ENCODE measurements around the gene FBN2.

The FBN2 gene

DNA sequence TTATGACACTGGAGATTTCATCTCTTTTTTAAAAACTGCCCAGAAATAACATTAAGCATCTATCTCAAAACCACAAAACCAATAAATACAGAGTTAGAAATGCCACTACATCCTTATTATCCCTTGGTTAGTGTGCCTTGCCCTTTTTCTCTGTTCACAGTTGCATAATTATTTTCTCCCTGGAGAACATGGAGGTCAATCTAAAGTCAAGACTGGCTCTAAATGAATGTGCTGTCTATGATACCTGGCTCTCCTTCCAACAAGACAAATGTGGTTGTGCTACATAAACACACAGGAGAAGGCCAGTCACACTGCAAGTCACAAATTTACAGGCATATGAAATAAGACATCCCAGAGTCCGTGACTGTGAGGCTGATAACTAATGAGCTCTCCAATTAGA lies 2.8 kb downstream of the FBN2 start:
- WGBS (ENCODE audit: insufficient coverage): no CpG with 5 or more reads among the region's 1 CpG
- CTCF ChIA-PET: no interaction called here
- no peak overlapping the region for H3K27ac ChIP-seq (ENCODE audit: insufficient read depth in 1 of 2, low read depth in 1 of 2, low read length in 2 of 2, poor library complexity in 1 of 2, severe bottlenecking in 2 of 2)
- POLR2A ChIA-PET: no interaction called here
- H3K4me1 ChIP-seq (ENCODE audit: control extremely low read depth in 1 of 4, control insufficient read depth in 4 of 4, insufficient read depth in 4 of 4, low read length in 3 of 4): peaks cover 0 to 26% (median 24%) of the 10 kb centered on the region in 4 experiments
- H3K27me3 ChIP-seq (replicated peaks in 2 of 5; ENCODE audit: control insufficient read depth in 4 of 5, insufficient read depth in 5 of 5, low read length in 4 of 5): peaks cover 11 to 63% (median 18%) of the 10 kb centered on the region in 5 experiments
- no peaks in the 10 kb centered on the region for H3K9me3 ChIP-seq (ENCODE audit: control extremely low read depth in 1 of 5, control insufficient read depth in 4 of 5, insufficient read depth in 2 of 5, low read depth in 1 of 5, low read length in 4 of 5)
- H3K4me3 ChIP-seq (ENCODE audit: control insufficient read depth in 1 of 7, extremely low read depth in 1 of 7, insufficient read depth in 4 of 7, low read depth in 2 of 7, low read length in 6 of 7): no peak overlapping the region
- H3K36me3 ChIP-seq (ENCODE audit: control insufficient read depth in 4 of 4, insufficient read depth in 4 of 4, low read length in 3 of 4): no peaks in the 10 kb centered on the region
- DNase-seq: no peak

DNA sequence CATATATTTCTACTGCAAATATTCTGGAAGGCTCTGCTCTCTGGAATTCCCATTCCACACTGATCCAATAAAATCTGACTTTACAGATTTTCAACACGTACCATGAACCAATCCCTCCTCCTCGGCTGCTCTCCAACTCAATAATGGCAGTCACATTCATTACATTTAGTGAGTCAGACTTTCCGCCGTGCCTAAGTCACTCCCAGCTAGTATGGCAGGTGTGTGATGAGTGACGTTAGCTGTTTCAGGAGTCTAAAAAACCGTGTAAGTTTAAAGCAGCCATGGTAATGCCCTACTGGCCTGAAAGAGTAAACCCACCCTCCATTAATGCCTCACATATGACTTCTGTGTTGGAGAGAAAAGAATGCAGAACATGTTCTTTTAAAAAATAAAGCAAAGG lies 3.3 kb downstream of the FBN2 start:
- H3K4me3 ChIP-seq (ENCODE audit: control insufficient read depth in 1 of 7, extremely low read depth in 1 of 7, insufficient read depth in 4 of 7, low read depth in 2 of 7, low read length in 6 of 7): no peak overlapping the region
- CTCF ChIA-PET: no interaction called here

DNA sequence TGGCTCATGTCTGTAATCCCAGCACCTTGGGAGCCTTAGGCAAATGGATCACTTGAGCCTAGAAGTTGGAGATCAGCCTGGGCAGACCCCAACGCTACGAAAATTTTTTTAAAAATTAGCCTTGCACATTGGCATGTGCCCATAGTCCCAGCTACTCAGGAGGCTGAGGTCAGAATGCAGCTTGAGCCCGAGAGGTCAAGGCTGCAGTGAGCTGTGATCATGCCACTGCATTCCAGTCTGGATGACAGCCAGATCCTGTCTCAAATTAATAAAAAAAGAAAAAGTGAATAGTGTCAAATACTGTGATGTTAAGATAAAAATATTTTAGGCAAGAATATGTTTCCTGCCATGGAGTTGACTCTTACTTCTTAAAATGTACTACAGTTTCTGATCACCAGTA lies 5.3 kb downstream of the FBN2 start:
- Histone ChIP-seq H3K4me3 (ENCODE audit: control insufficient read depth in 1 of 7, extremely low read depth in 1 of 7, insufficient read depth in 4 of 7, low read depth in 2 of 7, low read length in 6 of 7) (no peak overlapping the region), H3K9me3 (ENCODE audit: control extremely low read depth in 1 of 5, control insufficient read depth in 4 of 5, insufficient read depth in 2 of 5, low read depth in 1 of 5, low read length in 4 of 5) (no peaks in the 10 kb centered on the region), H3K4me1 (ENCODE audit: control extremely low read depth in 1 of 4, control insufficient read depth in 4 of 4, insufficient read depth in 4 of 4, low read length in 3 of 4) (peaks cover 0 to 11% (median 8%) of the 10 kb centered on the region in 4 experiments), H3K36me3 (ENCODE audit: control insufficient read depth in 4 of 4, insufficient read depth in 4 of 4, low read length in 3 of 4) (no peaks in the 10 kb centered on the region), H3K27me3 (replicated peaks in 2 of 5; ENCODE audit: control insufficient read depth in 4 of 5, insufficient read depth in 5 of 5, low read length in 4 of 5) (peaks cover 10 to 53% (median 17%) of the 10 kb centered on the region in 5 experiments), H3K27ac (ENCODE audit: insufficient read depth in 1 of 2, low read depth in 1 of 2, low read length in 2 of 2, poor library complexity in 1 of 2, severe bottlenecking in 2 of 2) (no peak overlapping the region)
- ChIA-PET POLR2A (no interaction called here), CTCF (no interaction called here)
- 90% methylated on average over 3 of the region's 3 CpGs for WGBS (ENCODE audit: insufficient coverage)
- no peak for DNase-seq

More for the DNA sequence above, 3.3 kb downstream of the FBN2 start:
- 89% methylated on average over 3 of the region's 6 CpGs for WGBS (ENCODE audit: insufficient coverage)
- Histone ChIP-seq H3K9me3 (ENCODE audit: control extremely low read depth in 1 of 5, control insufficient read depth in 4 of 5, insufficient read depth in 2 of 5, low read depth in 1 of 5, low read length in 4 of 5) (no peaks in the 10 kb centered on the region), H3K27me3 (replicated peaks in 2 of 5; ENCODE audit: control insufficient read depth in 4 of 5, insufficient read depth in 5 of 5, low read length in 4 of 5) (peaks cover 11 to 62% (median 18%) of the 10 kb centered on the region in 5 experiments), H3K27ac (ENCODE audit: insufficient read depth in 1 of 2, low read depth in 1 of 2, low read length in 2 of 2, poor library complexity in 1 of 2, severe bottlenecking in 2 of 2) (no peak overlapping the region), H3K4me1 (ENCODE audit: control extremely low read depth in 1 of 4, control insufficient read depth in 4 of 4, insufficient read depth in 4 of 4, low read length in 3 of 4) (peaks cover 0 to 26% (median 24%) of the 10 kb centered on the region in 4 experiments), H3K36me3 (ENCODE audit: control insufficient read depth in 4 of 4, insufficient read depth in 4 of 4, low read length in 3 of 4) (no peaks in the 10 kb centered on the region)
- no peak for DNase-seq
- POLR2A ChIA-PET: no interaction called here

DNA sequence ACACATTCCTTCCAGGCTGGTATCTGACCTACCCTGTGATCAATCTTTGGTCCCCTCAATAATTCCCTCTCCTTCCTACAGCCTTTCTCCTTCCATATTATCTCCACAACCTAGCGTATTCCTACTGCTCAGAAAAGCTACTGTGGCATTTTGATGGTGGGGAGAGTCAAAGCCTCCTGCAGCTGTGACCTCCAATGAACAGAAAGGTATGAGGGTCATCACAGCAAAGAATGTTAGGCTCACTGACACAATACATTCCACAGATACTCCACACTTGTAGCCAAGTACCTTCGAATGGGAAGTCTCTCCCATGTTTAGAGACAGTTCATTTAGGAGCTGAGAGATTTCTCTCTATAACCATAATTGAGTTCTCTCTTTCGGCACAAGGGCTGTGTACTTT lies 5.9 kb downstream of the FBN2 start:
- no peak overlapping the region for H3K27ac ChIP-seq (ENCODE audit: insufficient read depth in 1 of 2, low read depth in 1 of 2, low read length in 2 of 2, poor library complexity in 1 of 2, severe bottlenecking in 2 of 2)
- CTCF ChIA-PET: interaction anchor here (0.6 kb wide), 1 partner anchor 191 kb away, joined by 4 read pairs; no protein-coding TSS in a partner anchor
- peaks cover 8 to 47% (median 16%) of the 10 kb centered on the region in 5 experiments for H3K27me3 ChIP-seq (replicated peaks in 2 of 5; ENCODE audit: control insufficient read depth in 4 of 5, insufficient read depth in 5 of 5, low read length in 4 of 5)
- H3K9me3 ChIP-seq (ENCODE audit: control extremely low read depth in 1 of 5, control insufficient read depth in 4 of 5, insufficient read depth in 2 of 5, low read depth in 1 of 5, low read length in 4 of 5): no peaks in the 10 kb centered on the region
- POLR2A ChIA-PET: no interaction called here
- WGBS (ENCODE audit: insufficient coverage): no CpG with 5 or more reads among the region's 3 CpGs
- DNase-seq: no peak
- H3K4me1 ChIP-seq (ENCODE audit: control extremely low read depth in 1 of 4, control insufficient read depth in 4 of 4, insufficient read depth in 4 of 4, low read length in 3 of 4): peaks cover 0 to 5% (median 2%) of the 10 kb centered on the region in 4 experiments
- no peaks in the 10 kb centered on the region for H3K36me3 ChIP-seq (ENCODE audit: control insufficient read depth in 4 of 4, insufficient read depth in 4 of 4, low read length in 3 of 4)
- no peak overlapping the region for H3K4me3 ChIP-seq (ENCODE audit: control insufficient read depth in 1 of 7, extremely low read depth in 1 of 7, insufficient read depth in 4 of 7, low read depth in 2 of 7, low read length in 6 of 7)

DNA sequence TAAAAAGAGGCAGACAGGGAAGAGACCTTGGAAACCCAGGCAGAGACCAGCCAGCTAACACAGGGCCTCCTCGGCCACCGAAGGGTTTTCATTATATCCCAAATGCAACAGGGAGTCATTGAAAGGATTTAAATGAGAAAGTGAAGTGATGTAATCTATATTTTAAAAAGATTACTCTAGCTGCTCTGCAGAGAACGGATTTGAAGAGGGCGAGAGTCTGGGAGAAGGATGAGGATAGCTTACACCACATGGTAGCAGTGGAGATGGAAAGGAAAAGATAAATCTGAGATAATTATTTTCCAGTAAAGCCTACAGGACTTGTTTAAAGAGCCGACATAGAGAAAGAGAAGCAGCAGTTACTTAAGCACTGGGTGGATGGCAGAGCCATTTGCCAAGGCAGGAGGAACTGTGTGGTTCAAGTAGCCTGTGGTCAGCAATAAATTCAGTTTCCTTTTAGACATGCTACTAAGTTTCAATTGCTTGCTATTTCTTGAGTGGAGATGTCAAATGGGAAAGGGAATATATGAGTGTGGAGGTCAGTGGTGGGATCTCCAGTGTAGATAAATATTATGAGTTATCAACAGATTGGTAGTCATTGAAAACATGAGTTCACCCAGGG lies 9.3 kb downstream of the FBN2 start:
- DNase-seq: no peak
- WGBS (ENCODE audit: insufficient coverage): 36% methylated on average over 1 of the region's 5 CpGs
- H3K27me3 ChIP-seq (replicated peaks in 2 of 5; ENCODE audit: control insufficient read depth in 4 of 5, insufficient read depth in 5 of 5, low read length in 4 of 5): peaks cover 0 to 23% (median 3%) of the 10 kb centered on the region in 5 experiments
- no peaks in the 10 kb centered on the region for H3K36me3 ChIP-seq (ENCODE audit: control insufficient read depth in 4 of 4, insufficient read depth in 4 of 4, low read length in 3 of 4)
- ChIA-PET CTCF (no interaction called here), POLR2A (no interaction called here)
- H3K27ac ChIP-seq (ENCODE audit: insufficient read depth in 1 of 2, low read depth in 1 of 2, low read length in 2 of 2, poor library complexity in 1 of 2, severe bottlenecking in 2 of 2): no peak overlapping the region
- no peak overlapping the region for H3K4me3 ChIP-seq (ENCODE audit: control insufficient read depth in 1 of 7, extremely low read depth in 1 of 7, insufficient read depth in 4 of 7, low read depth in 2 of 7, low read length in 6 of 7)
- no peaks in the 10 kb centered on the region for H3K9me3 ChIP-seq (ENCODE audit: control extremely low read depth in 1 of 5, control insufficient read depth in 4 of 5, insufficient read depth in 2 of 5, low read depth in 1 of 5, low read length in 4 of 5)
- H3K4me1 ChIP-seq (ENCODE audit: control extremely low read depth in 1 of 4, control insufficient read depth in 4 of 4, insufficient read depth in 4 of 4, low read length in 3 of 4): no peaks in the 10 kb centered on the region

DNA sequence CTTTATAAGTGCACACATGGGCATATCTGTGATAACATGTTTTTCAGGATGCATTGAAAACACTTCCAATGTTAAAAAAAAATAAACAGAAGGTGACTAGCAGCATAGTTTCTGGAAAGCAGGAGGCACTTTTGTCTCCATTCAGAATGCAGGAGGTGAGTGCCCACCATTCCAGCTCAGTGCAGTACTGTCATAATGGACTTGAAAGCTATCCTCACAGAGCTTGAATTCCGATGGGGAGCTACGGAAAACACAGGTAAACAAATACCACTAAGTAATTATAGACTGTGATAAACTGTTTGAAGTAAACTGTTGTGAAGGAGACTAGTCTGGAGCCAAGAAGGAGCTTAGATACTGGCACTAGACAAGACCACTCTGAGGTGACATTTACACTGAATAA lies 9.9 kb downstream of the FBN2 start:
- peaks cover 0 to 21% (median 3%) of the 10 kb centered on the region in 5 experiments for H3K27me3 ChIP-seq (replicated peaks in 2 of 5; ENCODE audit: control insufficient read depth in 4 of 5, insufficient read depth in 5 of 5, low read length in 4 of 5)
- POLR2A ChIA-PET: no interaction called here
- 92% methylated on average over 2 of the region's 2 CpGs for WGBS (ENCODE audit: insufficient coverage)
- no peak for DNase-seq
- peaks cover 0 to under 1% (median 0%) of the 10 kb centered on the region in 4 experiments for H3K4me1 ChIP-seq (ENCODE audit: control extremely low read depth in 1 of 4, control insufficient read depth in 4 of 4, insufficient read depth in 4 of 4, low read length in 3 of 4)
- CTCF ChIA-PET: no interaction called here
- no peak overlapping the region for H3K4me3 ChIP-seq (ENCODE audit: control insufficient read depth in 1 of 7, extremely low read depth in 1 of 7, insufficient read depth in 4 of 7, low read depth in 2 of 7, low read length in 6 of 7)
- no peaks in the 10 kb centered on the region for H3K9me3 ChIP-seq (ENCODE audit: control extremely low read depth in 1 of 5, control insufficient read depth in 4 of 5, insufficient read depth in 2 of 5, low read depth in 1 of 5, low read length in 4 of 5)
- H3K36me3 ChIP-seq (ENCODE audit: control insufficient read depth in 4 of 4, insufficient read depth in 4 of 4, low read length in 3 of 4): no peaks in the 10 kb centered on the region
- no peak overlapping the region for H3K27ac ChIP-seq (ENCODE audit: insufficient read depth in 1 of 2, low read depth in 1 of 2, low read length in 2 of 2, poor library complexity in 1 of 2, severe bottlenecking in 2 of 2)

DNA sequence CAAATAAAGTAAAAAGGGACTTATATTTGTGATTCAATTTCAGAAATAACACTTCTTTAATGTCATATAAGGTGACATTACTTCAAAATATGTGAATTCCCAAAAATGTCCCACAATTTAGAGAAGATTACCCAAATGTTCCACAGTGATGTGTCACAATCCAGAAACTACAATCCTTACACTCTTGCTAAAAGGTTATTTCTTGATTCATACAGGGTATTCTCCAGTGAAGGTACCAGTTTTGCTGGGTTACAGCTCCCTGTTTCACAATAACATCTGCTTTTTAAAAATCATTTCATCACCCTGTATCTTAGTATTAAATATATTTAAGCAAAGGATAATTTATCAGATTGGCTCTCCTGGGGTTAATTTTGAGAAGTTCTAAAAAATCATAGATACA lies 11.0 kb downstream of the FBN2 start:
- CTCF ChIA-PET: no interaction called here
- POLR2A ChIA-PET: no interaction called here
- peaks cover 0 to 12% (median 3%) of the 10 kb centered on the region in 5 experiments for H3K27me3 ChIP-seq (replicated peaks in 2 of 5; ENCODE audit: control insufficient read depth in 4 of 5, insufficient read depth in 5 of 5, low read length in 4 of 5)
- H3K9me3 ChIP-seq (ENCODE audit: control extremely low read depth in 1 of 5, control insufficient read depth in 4 of 5, insufficient read depth in 2 of 5, low read depth in 1 of 5, low read length in 4 of 5): no peaks in the 10 kb centered on the region
- H3K4me3 ChIP-seq (ENCODE audit: control insufficient read depth in 1 of 7, extremely low read depth in 1 of 7, insufficient read depth in 4 of 7, low read depth in 2 of 7, low read length in 6 of 7): no peak overlapping the region
- no peak overlapping the region for H3K27ac ChIP-seq (ENCODE audit: insufficient read depth in 1 of 2, low read depth in 1 of 2, low read length in 2 of 2, poor library complexity in 1 of 2, severe bottlenecking in 2 of 2)
- DNase-seq: no peak
- H3K36me3 ChIP-seq (ENCODE audit: control insufficient read depth in 4 of 4, insufficient read depth in 4 of 4, low read length in 3 of 4): no peaks in the 10 kb centered on the region
- H3K4me1 ChIP-seq (ENCODE audit: control extremely low read depth in 1 of 4, control insufficient read depth in 4 of 4, insufficient read depth in 4 of 4, low read length in 3 of 4): peaks cover 0 to 11% (median 7%) of the 10 kb centered on the region in 4 experiments
